Amniotic epithelial cell (primary cell): ENCODE results near the gene PCDHA10.
"Not testable (repeated sequence)": the region's sequence is repeated elsewhere in the genome, so short reads cannot be mapped to it uniquely, and the experiment has no call there.

Experiments used
- DNase-seq: peaks from one replicate; pipeline ENCODE4 v3.0.0-alpha.2; 2010; ENCODE audit warnings: low read depth

The PCDHA10 gene, protein sequence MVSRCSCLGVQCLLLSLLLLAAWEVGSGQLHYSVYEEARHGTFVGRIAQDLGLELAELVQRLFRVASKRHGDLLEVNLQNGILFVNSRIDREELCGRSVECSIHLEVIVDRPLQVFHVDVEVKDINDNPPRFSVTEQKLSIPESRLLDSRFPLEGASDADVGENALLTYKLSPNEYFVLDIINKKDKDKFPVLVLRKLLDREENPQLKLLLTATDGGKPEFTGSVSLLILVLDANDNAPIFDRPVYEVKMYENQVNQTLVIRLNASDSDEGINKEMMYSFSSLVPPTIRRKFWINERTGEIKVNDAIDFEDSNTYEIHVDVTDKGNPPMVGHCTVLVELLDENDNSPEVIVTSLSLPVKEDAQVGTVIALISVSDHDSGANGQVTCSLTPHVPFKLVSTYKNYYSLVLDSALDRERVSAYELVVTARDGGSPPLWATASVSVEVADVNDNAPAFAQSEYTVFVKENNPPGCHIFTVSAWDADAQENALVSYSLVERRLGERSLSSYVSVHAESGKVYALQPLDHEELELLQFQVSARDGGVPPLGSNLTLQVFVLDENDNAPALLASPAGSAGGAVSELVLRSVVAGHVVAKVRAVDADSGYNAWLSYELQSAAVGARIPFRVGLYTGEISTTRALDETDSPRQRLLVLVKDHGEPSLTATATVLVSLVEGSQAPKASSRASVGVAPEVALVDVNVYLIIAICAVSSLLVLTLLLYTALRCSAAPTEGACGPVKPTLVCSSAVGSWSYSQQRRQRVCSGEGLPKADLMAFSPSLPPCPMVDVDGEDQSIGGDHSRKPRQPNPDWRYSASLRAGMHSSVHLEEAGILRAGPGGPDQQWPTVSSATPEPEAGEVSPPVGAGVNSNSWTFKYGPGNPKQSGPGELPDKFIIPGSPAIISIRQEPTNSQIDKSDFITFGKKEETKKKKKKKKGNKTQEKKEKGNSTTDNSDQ

DNA sequence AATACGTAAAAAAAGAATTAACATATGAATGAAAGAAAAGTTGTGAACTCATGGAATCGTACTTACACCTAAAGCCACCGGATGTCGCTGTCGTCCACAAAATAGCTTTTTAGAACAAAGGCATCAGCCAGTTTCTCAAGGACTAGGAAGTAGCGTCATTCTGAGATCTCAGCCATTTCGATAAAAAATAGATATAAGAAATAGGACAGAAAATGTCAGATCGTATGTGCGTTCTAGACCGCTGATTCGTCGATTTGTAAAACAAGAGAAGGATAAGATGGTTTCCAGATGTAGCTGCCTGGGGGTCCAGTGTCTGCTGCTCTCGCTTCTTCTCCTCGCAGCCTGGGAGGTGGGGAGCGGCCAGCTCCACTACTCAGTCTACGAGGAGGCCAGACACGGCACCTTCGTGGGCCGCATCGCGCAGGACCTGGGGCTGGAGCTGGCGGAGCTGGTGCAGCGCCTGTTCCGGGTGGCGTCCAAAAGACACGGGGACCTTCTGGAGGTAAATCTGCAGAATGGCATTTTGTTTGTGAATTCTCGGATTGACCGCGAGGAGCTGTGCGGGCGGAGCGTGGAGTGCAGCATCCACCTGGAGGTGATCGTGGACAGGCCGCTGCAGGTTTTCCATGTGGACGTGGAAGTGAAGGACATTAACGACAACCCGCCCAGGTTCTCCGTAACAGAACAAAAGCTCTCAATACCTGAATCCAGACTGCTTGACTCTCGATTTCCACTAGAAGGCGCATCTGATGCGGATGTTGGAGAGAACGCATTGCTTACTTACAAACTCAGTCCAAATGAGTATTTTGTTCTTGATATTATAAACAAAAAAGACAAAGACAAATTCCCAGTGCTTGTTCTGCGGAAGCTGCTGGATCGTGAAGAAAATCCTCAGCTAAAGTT is at the start of gene PCDHA10:
TSS of gene PCDHA10 (plus strand) at position 126 of the 903 bp plus-strand sequence. CDS start at position 278, 152 bp downstream.
- no peak for DNase-seq

DNA sequence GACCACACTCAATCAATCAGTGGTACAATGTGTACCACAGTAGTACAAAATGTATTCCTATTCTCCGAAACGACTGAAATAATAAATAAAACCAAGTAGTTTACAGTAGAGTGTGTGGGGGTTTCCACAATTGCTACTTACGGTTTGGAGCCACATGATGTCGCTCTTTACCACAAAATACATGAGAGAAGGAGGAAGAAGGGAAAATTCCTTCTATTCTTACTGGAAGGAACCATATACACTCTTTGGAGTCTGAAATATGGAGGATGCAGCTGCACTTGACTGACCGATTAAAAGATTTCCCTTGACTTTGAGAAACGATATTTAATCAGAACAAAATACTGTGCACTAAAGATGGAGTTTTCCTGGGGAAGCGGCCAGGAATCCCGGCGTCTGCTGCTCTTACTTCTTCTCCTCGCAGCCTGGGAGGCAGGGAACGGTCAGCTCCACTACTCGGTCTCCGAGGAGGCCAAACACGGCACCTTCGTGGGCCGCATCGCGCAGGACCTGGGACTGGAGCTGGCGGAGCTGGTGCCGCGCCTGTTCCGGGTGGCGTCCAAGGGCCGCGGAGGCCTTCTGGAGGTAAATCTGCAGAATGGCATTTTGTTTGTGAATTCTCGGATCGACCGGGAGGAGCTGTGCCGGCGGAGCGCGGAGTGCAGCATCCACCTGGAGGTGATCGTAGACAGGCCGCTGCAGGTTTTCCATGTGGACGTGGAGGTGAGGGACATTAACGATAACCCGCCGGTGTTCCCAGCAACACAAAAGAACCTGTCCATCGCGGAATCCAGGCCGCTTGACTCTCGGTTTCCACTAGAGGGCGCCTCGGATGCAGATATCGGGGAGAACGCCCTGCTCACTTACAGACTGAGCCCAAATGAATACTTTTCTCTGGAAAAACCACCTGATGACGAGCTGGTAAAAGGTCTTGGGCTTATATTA is 48.6 kb upstream of the PCDHA10 start, which contains the start of gene PCDHA4:
TSS of gene PCDHA4 (plus strand) at position 235 of the 942 bp plus-strand sequence.
- peak; percentile 2 for DNase-seq

DNA sequence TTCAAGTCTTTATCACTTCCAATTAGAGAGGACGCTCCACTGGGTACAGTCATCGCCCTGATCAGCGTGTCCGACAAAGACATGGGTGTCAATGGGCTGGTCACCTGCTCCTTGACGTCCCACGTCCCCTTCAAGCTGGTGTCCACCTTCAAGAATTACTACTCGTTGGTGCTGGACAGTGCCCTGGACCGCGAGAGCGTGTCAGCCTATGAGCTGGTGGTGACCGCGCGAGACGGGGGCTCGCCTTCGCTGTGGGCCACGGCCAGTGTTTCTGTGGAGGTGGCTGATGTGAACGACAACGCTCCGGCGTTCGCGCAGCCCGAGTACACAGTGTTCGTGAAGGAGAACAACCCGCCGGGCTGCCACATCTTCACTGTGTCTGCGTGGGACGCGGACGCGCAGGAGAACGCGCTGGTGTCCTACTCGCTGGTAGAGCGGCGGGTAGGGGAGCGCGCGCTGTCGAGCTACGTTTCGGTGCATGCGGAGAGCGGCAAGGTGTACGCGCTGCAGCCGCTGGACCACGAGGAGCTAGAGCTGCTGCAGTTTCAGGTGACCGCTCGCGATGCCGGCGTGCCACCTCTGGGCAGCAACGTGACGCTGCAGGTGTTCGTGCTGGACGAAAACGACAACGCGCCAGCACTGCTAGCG is 47.3 kb upstream of the PCDHA10 start:
- DNase-seq: not testable (repeated sequence)

DNA sequence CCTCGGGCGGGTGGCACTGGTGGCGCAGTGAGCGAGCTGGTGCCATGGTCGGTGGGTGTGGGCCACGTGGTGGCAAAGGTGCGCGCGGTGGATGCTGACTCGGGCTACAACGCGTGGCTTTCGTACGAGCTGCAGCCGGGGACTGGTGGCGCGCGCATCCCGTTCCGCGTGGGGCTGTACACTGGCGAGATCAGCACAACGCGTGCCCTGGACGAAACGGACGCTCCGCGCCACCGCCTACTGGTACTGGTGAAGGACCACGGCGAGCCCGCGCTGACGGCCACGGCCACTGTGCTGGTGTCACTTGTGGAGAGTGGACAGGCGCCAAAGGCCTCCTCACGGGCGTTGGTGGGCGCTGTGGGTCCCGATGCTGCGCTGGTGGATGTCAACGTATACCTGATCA is 46.8 kb upstream of the PCDHA10 start:
- no peak for DNase-seq

DNA sequence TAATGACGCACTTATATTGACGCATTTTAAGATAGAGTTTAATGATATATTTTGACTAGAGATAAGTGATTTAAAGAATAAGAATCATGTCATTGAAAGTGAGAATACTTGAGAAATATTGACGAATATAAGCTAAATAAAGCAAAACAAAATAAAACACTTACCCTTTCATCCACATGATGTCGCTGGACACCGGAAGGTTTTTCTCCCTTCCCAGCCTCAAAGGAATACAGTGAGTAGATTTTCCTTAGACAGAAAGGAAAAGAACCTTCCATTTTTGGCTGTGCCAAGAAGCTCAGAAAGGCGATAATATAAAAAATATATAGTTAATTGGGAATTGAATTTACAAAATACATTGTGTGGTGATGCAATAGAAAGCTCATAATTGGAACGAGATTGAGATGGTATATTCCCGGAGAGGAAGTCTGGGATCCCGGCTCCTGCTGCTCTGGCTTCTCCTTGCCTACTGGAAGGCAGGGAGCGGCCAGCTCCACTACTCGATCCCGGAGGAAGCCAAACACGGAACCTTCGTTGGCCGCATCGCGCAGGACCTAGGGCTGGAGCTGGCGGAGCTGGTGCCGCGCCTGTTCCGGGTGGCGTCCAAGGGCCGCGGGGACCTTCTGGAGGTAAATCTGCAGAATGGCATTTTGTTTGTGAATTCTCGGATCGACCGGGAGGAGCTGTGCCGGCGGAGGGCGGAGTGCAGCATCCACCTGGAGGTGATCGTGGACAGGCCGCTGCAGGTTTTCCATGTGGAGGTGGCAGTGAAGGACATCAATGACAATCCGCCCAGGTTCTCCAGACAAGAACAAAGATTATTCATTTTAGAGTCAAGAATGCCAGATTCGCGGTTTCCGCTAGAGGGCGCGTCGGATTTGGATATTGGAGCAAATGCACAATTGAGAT is 34.1 kb upstream of the PCDHA10 start, which contains the start of gene PCDHA5:
TSS of gene PCDHA5 (plus strand) at position 239 of the 906 bp plus-strand sequence.
- no peak for DNase-seq

DNA sequence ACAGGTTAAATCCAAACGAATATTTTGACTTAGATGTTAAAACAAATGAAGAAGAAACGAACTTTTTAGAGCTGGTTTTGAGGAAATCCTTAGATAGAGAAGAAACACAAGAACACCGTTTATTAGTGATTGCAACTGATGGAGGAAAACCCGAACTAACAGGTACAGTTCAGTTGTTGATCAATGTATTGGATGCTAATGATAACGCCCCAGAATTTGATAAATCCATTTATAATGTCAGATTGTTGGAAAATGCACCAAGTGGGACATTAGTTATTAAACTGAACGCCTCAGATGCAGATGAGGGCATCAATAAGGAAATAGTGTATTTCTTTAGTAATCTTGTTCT is 33.4 kb upstream of the PCDHA10 start:
- no peak for DNase-seq

DNA sequence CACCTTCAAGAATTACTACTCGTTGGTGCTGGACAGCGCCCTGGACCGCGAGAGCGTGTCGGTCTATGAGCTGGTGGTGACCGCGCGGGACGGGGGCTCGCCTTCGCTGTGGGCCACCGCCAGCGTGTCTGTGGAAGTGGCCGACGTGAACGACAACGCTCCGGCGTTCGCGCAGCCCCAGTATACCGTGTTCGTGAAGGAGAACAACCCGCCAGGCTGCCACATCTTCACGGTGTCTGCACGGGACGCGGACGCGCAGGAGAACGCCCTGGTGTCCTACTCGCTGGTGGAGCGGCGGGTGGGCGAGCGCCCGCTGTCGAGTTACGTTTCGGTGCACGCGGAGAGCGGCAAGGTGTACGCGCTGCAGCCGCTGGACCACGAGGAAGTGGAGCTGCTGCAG is 32.7 kb upstream of the PCDHA10 start:
- DNase-seq: not testable (repeated sequence)

DNA sequence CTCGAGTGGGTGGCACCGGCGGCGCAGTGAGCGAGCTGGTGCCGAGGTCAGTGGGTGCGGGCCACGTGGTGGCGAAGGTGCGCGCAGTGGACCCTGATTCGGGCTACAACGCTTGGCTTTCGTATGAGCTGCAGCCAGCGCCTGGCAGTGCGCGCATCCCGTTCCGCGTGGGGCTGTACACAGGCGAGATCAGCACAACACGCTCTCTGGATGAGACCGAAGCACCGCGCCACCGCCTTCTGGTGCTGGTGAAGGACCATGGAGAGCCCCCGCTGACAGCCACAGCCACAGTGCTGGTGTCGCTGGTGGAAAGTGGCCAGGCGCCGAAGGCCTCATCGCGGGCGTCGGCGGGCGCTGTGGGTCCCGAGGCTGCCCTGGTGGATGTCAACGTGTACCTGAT is 32.2 kb upstream of the PCDHA10 start:
- no peak for DNase-seq

DNA sequence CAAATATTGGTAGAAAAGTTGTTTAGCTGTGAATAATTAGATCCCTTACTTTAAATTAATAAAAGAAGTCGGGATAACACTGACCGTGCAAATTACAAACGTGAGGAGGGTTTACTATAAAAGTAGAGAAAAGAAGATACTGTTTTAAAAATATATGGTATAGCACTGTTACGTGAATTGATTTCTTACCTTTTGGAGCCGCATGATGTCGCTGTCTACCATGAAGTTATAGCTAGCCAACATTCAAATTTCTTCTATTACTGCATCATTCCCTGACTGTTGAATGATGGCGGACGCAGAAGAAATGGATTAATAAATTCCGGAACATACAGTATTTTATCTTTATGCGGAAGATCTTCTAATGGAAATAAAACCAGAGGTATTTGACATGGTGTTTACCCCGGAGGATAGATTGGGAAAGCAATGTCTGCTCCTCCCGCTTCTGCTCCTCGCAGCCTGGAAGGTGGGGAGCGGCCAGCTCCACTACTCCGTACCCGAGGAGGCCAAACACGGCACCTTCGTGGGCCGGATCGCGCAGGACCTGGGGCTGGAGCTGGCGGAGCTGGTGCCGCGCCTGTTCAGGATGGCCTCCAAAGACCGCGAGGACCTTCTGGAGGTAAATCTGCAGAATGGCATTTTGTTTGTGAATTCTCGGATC is 27.9 kb upstream of the PCDHA10 start, which contains the start of gene PCDHA6:
TSS of gene PCDHA6 (plus strand) at position 257 of the 658 bp plus-strand sequence. CDS start at position 389, 132 bp downstream.
- DNase-seq: no peak

DNA sequence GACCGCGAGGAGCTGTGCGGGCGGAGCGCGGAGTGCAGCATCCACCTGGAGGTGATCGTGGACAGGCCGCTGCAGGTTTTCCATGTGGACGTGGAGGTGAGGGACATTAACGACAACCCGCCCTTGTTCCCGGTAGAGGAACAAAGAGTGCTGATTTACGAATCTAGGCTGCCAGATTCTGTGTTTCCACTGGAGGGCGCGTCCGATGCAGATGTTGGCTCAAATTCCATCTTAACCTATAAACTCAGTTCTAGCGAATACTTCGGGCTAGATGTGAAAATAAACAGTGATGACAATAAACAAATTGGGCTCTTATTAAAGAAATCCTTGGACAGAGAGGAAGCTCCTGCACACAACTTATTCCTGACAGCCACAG is 27.3 kb upstream of the PCDHA10 start:
- no peak for DNase-seq

DNA sequence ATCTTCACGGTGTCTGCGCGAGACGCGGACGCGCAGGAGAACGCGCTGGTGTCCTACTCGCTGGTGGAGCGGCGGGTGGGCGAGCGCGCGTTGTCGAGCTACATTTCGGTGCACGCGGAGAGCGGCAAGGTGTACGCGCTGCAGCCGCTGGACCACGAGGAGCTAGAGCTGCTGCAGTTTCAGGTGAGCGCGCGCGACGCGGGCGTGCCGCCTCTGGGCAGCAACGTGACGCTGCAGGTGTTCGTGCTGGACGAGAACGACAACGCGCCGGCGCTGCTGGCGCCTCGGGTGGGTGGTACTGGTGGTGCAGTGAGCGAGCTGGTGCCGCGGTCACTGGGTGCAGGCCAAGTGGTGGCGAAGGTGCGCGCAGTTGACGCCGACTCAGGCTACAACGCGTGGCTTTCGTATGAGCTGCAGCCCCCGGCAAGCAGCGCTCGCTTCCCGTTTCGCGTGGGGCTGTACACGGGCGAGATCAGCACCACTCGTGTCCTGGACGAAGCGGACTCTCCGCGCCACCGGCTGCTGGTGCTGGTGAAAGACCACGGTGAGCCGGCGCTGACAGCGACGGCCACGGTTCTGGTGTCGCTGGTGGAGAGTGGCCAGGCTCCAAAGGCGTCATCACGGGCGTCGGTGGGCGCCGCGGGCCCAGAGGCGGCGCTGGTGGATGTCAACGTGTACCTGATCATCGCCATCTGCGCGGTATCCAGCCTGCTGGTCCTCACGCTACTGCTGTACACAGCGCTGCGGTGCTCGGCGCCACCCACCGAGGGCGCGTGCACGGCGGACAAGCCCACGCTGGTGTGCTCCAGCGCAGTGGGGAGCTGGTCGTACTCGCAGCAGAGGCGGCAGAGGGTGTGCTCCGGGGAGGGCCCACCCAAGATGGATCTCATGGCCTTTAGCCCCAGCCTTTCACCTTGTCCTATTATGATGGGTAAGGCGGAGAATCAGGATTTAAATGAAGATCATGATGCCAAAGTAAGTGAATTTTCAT is 25.9 kb upstream of the PCDHA10 start:
- not testable (repeated sequence) for DNase-seq

DNA sequence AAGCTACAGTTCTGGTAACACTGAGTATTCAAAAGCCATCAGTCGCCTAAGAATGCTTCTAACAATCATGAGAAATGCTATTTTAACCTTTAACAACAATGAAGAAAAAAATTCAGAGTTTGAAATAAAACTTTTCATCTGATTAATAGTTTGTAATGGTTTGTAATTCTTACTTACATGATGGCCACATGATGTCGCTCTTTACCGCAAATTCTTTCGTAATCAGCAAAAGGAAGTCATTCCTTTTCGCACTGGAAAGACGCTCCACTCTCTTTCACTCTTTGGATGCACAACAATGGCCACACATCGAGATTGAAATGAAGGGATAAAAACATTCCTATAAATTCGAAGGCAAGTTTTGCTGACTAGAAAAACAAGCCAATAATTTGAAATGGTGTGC is 21.7 kb upstream of the PCDHA10 start, which contains the start of gene PCDHA7:
TSS of gene PCDHA7 (plus strand) at position 277 of the 400 bp plus-strand sequence. CDS start at position 392, 115 bp downstream.
- peak; percentile 0 for DNase-seq

DNA sequence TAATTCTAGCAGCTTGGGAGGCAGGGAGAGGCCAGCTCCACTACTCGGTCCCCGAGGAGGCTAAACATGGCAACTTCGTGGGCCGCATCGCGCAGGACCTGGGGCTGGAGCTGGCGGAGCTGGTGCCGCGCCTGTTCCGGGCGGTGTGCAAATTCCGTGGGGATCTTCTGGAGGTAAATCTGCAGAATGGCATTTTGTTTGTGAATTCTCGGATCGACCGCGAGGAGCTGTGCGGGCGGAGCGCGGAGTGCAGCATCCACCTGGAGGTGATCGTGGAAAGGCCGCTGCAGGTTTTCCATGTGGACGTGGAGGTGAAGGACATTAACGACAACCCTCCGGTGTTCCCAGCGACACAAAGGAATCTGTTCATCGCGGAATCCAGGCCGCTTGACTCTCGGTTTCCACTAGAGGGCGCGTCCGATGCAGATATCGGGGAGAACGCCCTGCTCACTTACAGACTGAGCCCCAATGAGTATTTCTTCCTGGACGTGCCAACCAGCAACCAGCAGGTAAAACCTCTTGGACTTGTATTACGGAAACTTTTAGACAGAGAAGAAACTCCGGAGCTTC is 21.2 kb upstream of the PCDHA10 start:
- not testable (repeated sequence) for DNase-seq

DNA sequence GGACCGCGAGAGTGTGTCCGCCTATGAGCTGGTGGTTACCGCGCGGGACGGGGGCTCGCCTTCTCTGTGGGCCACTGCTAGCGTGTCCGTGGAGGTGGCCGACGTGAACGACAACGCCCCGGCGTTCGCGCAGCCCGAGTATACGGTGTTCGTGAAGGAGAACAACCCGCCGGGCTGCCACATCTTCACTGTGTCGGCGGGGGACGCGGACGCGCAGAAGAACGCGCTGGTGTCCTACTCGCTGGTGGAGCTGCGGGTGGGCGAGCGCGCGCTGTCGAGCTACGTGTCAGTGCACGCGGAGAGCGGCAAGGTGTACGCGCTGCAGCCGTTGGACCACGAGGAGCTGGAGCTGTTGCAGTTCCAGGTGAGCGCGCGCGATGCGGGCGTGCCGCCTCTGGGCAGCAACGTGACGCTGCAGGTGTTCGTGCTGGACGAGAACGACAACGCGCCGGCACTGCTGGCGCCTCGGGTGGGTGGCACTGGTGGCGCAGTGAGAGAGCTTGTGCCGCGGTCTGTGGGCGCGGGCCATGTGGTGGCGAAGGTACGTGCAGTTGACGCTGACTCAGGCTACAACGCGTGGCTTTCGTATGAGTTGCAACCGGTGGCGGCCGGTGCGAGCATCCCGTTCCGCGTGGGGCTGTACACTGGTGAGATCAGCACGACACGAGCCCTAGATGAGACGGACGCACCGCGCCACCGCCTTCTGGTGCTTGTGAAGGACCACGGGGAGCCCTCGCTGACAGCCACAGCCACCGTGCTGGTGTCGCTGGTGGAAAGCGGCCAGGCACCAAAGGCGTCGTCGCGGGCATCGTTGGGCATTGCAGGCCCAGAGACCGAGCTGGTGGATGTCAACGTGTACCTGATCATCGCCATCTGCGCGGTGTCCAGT is 19.8 kb upstream of the PCDHA10 start:
- no peak for DNase-seq
